ENCODE measurements around the gene SFSWAP. TPM values are rescaled to one million over a fixed set of nuclear protein-coding genes. Genes with fewer than 3 reads are reported as not detected.

SFSWAP gene
- total RNA-seq, 1 experiment from 2014 or later = 76.3 TPM

GRCh38 chr12:131688131-131688844 lies 22.6 kb upstream of the SFSWAP start (continued):
- no peak for TF ChIP-seq ZSCAN18 (CRISPR knock-in tag; IDR thresholded peaks at IDR 0.05)
- no peak for TF ChIP-seq ZNF317 (CRISPR knock-in tag; IDR thresholded peaks at IDR 0.05; ENCODE audit: borderline replicate concordance, low read depth)

GRCh38 chr12:131688845-131689154 lies 22.1 kb upstream of the SFSWAP start:
- POLR2A ChIA-PET = no interaction called here
- no peak for DNase-seq (ENCODE audit: low spot score)
- no peaks in the 10 kb centered on the region for H3K27me3 Mint-ChIP-seq (ENCODE audit: low read depth)
- no peaks in the 10 kb centered on the region for H3K36me3 Mint-ChIP-seq
- CTCF ChIA-PET = no interaction called here
- no peak overlapping the region for H3K4me3 Mint-ChIP-seq
- TF ChIP-seq, protein P1, sequence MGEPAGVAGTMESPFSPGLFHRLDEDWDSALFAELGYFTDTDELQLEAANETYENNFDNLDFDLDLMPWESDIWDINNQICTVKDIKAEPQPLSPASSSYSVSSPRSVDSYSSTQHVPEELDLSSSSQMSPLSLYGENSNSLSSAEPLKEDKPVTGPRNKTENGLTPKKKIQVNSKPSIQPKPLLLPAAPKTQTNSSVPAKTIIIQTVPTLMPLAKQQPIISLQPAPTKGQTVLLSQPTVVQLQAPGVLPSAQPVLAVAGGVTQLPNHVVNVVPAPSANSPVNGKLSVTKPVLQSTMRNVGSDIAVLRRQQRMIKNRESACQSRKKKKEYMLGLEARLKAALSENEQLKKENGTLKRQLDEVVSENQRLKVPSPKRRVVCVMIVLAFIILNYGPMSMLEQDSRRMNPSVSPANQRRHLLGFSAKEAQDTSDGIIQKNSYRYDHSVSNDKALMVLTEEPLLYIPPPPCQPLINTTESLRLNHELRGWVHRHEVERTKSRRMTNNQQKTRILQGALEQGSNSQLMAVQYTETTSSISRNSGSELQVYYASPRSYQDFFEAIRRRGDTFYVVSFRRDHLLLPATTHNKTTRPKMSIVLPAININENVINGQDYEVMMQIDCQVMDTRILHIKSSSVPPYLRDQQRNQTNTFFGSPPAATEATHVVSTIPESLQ (CRISPR knock-in tag; IDR thresholded peaks at IDR 0.05) = no peak
- TF ChIP-seq, protein P2, sequence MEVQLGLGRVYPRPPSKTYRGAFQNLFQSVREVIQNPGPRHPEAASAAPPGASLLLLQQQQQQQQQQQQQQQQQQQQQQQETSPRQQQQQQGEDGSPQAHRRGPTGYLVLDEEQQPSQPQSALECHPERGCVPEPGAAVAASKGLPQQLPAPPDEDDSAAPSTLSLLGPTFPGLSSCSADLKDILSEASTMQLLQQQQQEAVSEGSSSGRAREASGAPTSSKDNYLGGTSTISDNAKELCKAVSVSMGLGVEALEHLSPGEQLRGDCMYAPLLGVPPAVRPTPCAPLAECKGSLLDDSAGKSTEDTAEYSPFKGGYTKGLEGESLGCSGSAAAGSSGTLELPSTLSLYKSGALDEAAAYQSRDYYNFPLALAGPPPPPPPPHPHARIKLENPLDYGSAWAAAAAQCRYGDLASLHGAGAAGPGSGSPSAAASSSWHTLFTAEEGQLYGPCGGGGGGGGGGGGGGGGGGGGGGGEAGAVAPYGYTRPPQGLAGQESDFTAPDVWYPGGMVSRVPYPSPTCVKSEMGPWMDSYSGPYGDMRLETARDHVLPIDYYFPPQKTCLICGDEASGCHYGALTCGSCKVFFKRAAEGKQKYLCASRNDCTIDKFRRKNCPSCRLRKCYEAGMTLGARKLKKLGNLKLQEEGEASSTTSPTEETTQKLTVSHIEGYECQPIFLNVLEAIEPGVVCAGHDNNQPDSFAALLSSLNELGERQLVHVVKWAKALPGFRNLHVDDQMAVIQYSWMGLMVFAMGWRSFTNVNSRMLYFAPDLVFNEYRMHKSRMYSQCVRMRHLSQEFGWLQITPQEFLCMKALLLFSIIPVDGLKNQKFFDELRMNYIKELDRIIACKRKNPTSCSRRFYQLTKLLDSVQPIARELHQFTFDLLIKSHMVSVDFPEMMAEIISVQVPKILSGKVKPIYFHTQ (CRISPR knock-in tag; IDR thresholded peaks at IDR 0.05) = no peak
- TF ChIP-seq ZNF121 (CRISPR knock-in tag; IDR thresholded peaks at IDR 0.05) = no peak
- no peak for TF ChIP-seq ZNF512 (CRISPR knock-in tag; IDR thresholded peaks at IDR 0.05; ENCODE audit: borderline replicate concordance)
- no peak for TF ChIP-seq ZNF671 (CRISPR knock-in tag; IDR thresholded peaks at IDR 0.05)
- no peak for TF ChIP-seq SMAD3 (CRISPR knock-in tag; IDR thresholded peaks at IDR 0.05; ENCODE audit: borderline replicate concordance)
- no peak for TF ChIP-seq ZBTB21 (CRISPR knock-in tag; IDR thresholded peaks at IDR 0.05; ENCODE audit: borderline replicate concordance)
- no peak for TF ChIP-seq CREB1 (CRISPR knock-in tag; IDR thresholded peaks at IDR 0.05)
- no peak for TF ChIP-seq NFATC4 (CRISPR knock-in tag; IDR thresholded peaks at IDR 0.05)
- no peak for TF ChIP-seq MAX (CRISPR knock-in tag; IDR thresholded peaks at IDR 0.05)
- no peak for TF ChIP-seq RORB (CRISPR knock-in tag; IDR thresholded peaks at IDR 0.05)
- no peak for TF ChIP-seq IRF2 (CRISPR knock-in tag; IDR thresholded peaks at IDR 0.05; ENCODE audit: borderline replicate concordance, low read depth)
- TF ChIP-seq IRF1 (CRISPR knock-in tag; IDR thresholded peaks at IDR 0.05) = no peak
- TF ChIP-seq ZNF263 (CRISPR knock-in tag; IDR thresholded peaks at IDR 0.05; ENCODE audit: low read depth) = no peak
- H3K9me3 Mint-ChIP-seq = peaks cover 17% of the 10 kb centered on the region
- no peak for ATAC-seq
- 0 out of 2 replicates have a peak, but pooled peaks cover under 1% of the 10 kb centered on the region for H3K4me1 Mint-ChIP-seq
- no peak overlapping the region for H3K27ac Mint-ChIP-seq
